ENCODE data around the gene GALNT2.

Gene GALNT2

GRCh38 chr1:230069796-230070195 lies 2.8 kb downstream of the GALNT2 start:
- in situ Hi-C loops (cut with MboI; ENCODE audit: low pct_unique_long_range_greater_than_20kb, low sequenced_read_pairs) = no loop called here
- no peak for DNase-seq

DNA sequence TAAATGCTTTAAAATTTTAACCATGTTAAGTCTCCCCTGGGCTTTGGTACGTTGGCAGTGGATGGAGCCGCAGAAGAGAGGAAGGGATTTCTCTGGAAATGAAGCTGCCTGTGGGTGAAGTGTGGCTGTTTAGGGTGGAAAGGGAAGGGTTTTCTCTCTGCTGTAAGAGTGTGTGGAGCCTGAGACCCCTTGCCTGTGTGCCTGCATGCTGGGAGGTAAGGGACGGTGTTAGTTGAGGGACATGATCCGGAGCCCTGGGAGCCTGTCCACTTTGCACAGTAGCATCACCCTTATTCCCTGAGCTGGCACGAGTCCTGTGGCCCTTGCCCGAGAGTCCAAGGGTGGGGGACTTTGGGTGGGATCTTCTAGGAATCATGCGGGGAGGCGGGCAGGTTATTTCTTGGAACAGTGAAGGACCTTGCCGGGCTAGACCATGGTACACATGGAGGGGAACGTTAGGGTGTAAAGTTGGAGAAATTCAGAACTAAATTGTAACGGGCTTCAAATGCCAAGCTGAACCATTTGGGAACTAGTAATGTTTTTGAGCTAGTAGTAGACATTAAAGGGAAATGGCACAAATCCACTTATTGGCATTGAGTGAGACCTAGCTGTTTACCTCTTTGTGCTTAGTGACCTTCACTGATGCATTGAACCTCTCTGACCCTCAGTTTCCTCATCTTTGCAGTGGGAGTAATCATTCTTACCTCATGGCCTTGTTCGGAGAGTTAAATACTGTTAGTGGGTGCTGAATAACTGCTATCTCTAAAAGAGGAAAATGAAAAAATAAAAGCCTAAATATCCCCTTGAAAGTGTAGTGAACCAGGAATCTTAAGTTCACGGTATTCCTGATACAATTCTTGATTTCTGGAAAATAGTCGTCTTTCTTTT lies 3.5 kb downstream of the GALNT2 start:
- in situ Hi-C loops (cut with MboI; ENCODE audit: low pct_unique_long_range_greater_than_20kb, low sequenced_read_pairs) = no loop called here
- no peak for DNase-seq

DNA sequence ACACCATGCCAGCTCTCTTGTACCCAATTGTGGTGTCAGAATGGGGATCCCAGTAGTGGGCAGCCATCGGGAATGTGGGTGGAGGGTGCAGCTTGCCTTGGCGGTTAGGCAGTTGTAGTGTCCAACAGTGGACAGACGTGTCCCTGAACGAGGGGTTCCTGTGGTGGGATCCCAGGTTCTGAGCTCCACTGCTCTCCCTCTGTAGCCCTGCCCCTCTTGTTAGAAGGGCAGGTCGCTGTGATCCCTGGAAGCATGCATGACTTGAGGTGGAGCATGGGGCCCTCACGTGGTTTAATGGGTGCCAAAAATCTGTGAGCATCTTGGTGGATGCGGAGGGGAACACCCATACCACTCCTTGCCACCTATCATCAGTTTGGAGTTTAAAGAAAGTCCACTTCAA lies 4.3 kb downstream of the GALNT2 start:
- no peak for DNase-seq
- in situ Hi-C loops (cut with MboI; ENCODE audit: low pct_unique_long_range_greater_than_20kb, low sequenced_read_pairs) = no loop called here

- in situ Hi-C loops (cut with MboI; ENCODE audit: low pct_unique_long_range_greater_than_20kb, low sequenced_read_pairs) = no loop called here
- no peak for DNase-seq
Measured at GRCh38 chr1:230072296-230072695, 5.3 kb downstream of the GALNT2 start.

DNA sequence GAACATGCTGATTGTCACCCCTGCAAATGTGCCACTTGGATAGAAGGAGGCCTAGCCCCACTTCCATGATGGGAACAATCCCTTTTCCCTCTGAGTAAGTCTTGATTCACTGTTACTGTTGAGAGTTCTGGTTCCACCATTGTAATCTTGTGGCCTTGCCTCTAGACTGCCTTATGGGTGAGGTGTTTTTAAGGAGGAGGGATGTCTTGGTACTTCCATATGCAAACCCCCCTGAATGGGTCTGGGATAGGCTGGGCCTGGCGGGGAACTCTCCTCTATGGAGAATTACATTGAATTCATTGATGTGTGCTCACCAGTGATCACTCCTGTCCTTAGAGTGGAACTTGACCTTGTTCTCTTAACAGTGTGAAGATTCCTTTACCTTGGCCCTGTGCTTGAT lies 5.8 kb downstream of the GALNT2 start:
- DNase-seq = no peak
- in situ Hi-C loops (cut with MboI; ENCODE audit: low pct_unique_long_range_greater_than_20kb, low sequenced_read_pairs) = no loop called here

DNA sequence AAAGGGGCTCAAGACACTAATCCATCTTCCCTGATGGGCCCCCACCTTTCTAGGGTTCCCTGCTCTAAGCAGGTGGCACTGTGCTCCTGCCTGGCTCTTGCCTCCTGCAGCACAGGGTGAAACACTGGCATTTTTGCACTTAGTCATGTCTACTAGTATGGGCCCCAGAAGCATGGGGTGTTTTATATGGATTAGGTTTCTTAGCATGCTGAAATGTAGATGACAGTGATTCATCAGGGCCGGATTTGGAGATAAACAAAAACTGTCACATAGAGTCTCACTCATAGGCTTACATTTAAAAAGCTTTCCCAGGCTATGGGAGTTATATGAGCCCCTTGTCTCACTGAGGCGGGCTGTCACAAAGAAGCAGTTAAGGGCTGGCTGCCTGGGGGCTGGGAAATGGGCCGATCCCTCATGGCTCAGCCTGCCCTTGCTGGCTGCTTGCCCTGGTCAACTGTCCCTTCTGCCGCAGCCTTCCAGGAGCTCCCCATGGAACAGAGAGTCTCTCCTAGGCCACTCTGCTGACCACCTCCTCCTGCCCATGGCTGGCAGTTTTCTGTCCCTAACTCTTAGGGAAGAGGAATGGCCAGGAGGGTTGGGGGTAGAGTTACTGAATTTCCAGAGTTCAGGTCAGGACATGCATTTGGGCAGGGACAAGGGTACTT lies 6.5 kb downstream of the GALNT2 start:
- no peak for DNase-seq

DNA sequence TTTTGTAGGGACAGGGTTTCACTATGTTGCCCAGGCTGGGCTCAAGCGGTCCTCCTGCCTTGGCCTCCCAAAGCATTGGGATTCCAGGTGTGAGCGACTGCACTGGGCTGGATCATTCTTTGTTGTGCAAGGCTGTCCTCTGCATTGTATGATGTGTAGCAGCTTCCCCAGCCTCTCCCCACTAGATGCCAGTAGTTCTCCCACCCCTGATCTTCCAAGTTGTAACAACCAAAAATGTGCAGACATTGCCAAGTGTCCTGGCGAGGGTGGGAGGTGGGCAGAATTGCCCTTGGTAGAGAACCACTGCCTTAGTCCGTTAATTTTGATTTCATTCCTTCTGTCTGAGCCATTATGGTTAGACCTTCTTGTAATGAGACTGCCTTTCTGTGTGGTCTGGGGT lies 7.2 kb downstream of the GALNT2 start:
- DNase-seq = no peak
- in situ Hi-C loops (cut with MboI; ENCODE audit: low pct_unique_long_range_greater_than_20kb, low sequenced_read_pairs) = no loop called here

More for the DNA sequence above, 6.5 kb downstream of the GALNT2 start:
- in situ Hi-C loops (cut with MboI; ENCODE audit: low pct_unique_long_range_greater_than_20kb, low sequenced_read_pairs) = no loop called here

- DNase-seq = no peak
- in situ Hi-C loops (cut with MboI; ENCODE audit: low pct_unique_long_range_greater_than_20kb, low sequenced_read_pairs) = no loop called here
Measured at GRCh38 chr1:230074762-230075161, 7.7 kb downstream of the GALNT2 start.

DNA sequence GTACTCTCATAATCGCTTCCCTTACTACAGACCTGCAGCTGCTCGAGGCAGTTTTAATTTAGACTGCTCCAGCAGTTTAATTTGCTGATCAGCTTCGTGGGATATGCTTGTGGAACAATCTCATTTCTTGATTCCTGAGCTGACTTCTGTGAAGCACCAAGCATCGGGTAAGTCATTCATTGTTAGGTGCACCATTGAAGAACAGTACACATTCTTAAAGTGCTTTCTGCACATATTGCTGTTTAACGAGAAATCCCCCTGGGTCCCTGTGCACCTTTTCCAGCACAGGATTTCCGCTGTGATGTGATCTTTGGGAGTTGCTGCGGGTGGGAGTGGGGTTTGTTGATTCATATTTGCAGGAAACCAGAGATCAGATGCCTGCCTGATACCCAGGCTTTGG lies 9.1 kb downstream of the GALNT2 start:
- DNase-seq = no peak
- in situ Hi-C loops (cut with MboI; ENCODE audit: low pct_unique_long_range_greater_than_20kb, low sequenced_read_pairs) = no loop called here

- in situ Hi-C loops (cut with MboI; ENCODE audit: low pct_unique_long_range_greater_than_20kb, low sequenced_read_pairs) = no loop called here
Measured at GRCh38 chr1:230077011-230077410, 10.0 kb downstream of the GALNT2 start.

DNA sequence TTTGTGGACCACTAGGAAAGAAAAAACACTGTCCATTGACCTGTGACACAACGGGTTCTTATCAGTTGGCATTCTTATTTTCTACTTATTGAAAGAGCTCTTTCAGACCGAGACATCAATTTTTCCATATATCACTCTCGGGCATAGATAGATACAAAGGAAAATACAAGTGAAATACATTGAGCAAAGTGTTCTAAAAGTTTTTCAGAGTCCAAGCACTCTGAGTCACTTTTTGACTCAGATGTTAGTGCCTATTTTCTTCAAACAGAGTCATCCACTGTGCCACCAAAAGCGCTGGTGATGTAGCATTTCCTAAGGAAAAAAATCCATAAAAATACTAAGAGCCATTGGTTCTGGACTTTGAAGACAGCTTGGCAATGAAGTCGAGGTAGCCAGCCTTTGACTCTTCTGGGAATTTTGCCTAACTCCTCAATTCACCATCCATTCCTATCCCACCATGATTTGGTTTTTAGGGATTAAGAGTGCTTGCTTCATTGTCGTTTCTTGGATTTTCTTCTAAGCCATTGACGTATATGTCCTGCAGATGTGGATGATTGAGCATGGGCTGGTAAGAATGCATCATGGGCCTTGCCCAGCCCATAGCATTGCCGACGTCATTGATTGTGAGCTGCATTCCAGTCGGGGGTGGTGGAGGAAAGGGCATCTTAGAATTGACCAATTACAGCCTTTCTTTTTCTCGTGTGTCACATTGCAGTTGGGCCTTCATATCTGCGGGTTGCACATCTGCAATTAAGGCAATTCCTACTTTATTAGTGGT lies 10.6 kb downstream of the GALNT2 start:
- in situ Hi-C loops (cut with MboI; ENCODE audit: low pct_unique_long_range_greater_than_20kb, low sequenced_read_pairs) = no loop called here
- DNase-seq = no peak

More at GRCh38 chr1:230077011-230077410, 10.0 kb downstream of the GALNT2 start:
- no peak for DNase-seq

- in situ Hi-C loops (cut with MboI; ENCODE audit: low pct_unique_long_range_greater_than_20kb, low sequenced_read_pairs) = no loop called here
- no peak for DNase-seq
Measured at GRCh38 chr1:230079199-230080024, 12.4 kb downstream of the GALNT2 start.

DNA sequence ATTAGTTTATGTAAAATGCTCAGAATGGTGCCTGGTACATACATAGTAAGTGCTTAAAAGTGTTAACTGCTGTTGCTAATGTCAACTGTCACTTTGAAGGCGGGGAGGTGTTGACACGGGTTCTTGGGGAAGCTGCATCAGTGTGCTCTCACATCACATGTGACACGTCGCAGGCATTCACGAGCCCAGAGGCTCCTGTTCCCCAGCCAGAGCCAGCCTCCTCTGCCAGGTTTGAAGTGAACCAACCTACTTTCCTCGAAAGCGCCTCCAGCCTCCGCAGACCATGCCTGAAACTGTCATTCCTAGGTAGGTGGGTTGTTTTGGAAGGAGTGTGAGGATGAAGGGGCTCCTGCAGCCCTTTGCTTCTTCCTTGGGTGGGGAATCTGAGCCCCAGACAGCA lies 13.8 kb downstream of the GALNT2 start:
- no peak for DNase-seq
- in situ Hi-C loops (cut with MboI; ENCODE audit: low pct_unique_long_range_greater_than_20kb, low sequenced_read_pairs) = no loop called here

DNA sequence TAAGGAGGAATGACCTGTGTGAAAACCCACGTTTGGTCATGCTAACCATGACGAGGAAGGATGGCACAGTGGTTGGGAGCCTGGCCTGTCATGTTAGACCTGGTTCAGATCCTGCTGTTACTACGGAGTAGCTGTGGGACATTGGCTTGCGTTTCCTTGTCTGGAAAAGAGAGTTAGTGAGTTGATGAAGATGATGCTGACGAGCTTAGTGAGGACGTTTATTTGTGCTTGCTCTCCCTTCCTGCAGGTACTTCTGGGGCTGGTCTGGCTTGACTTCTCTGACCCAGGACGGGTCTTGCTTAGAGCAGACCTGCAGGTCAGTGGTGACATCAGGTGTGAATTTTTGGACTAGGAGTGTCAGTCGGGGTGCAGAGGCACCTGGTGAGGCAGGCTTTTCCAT lies 14.7 kb downstream of the GALNT2 start:
- in situ Hi-C loops (cut with MboI; ENCODE audit: low pct_unique_long_range_greater_than_20kb, low sequenced_read_pairs) = no loop called here
- no peak for DNase-seq

DNA sequence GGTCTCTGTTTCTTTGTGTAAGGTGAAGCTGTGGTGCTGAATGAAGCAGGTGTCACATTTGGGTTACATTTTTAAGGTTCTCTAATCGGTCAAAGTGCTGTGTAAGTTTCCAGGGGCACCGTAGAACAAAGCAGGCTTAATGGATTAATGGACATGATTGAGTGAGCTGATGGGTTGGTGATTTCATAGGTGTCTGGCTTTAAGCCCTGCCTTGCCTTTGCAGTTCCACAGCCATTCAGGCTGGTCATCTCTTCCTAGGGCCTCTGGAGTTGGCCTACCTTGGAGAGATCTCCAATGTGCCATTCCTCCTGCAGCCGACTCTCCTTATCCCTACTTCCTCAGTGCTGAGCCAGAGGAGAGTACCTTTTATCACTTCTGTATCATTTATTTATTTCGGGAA lies 15.2 kb downstream of the GALNT2 start:
- no peak for DNase-seq
- in situ Hi-C loops (cut with MboI; ENCODE audit: low pct_unique_long_range_greater_than_20kb, low sequenced_read_pairs) = no loop called here

GRCh38 chr1:230083053-230083452 lies 16.0 kb downstream of the GALNT2 start:
- in situ Hi-C loops (cut with MboI; ENCODE audit: low pct_unique_long_range_greater_than_20kb, low sequenced_read_pairs) = no loop called here

DNA sequence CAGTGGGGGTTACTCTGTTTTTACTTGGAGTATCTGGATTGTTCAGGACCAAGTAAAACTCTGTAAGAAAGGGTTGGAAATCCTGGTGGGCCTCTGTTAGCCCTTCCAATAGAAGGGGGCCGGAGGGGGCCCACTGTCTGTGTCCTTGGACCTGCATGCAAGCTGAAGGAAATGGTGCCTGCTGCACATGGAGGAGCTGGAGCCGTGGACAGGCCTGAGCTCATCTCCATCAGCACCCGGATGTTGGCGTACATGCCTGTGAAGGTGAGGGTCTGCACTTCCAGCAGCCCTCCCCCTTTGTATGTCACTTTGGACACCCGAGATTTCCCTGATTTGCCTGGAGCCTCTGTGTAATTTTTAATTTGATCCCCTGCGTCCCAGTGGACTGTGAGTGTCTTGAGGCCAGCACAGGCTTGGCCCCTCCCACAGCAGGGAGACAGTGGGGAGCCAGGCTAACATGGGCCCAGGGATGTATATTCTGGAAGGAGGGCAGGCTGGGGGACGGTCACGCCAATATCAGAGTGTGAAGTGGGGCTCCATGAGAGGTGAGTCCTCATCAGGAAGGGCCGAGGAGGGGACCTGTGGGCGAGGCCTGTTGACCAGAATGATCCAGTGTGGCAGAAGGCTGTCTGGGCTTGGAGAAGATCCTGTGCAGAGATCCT lies 16.8 kb downstream of the GALNT2 start:
- no peak for DNase-seq
- in situ Hi-C loops (cut with MboI; ENCODE audit: low pct_unique_long_range_greater_than_20kb, low sequenced_read_pairs) = no loop called here

More at GRCh38 chr1:230083053-230083452, 16.0 kb downstream of the GALNT2 start:
- no peak for DNase-seq

- in situ Hi-C loops (cut with MboI; ENCODE audit: low pct_unique_long_range_greater_than_20kb, low sequenced_read_pairs) = no loop called here
- peak; percentile 57 for DNase-seq
Measured at GRCh38 chr1:230084408-230085177, 17.6 kb downstream of the GALNT2 start.

Measured in KBM-7 (cell line).